Measurements from ENCODE around the gene RNF223.

GRCh38 chr1:1084372-1085170, 10.5 kb upstream of the RNF223 start:
- TF ChIP-seq POLR2A (IDR thresholded peaks at IDR 0.05; ENCODE audit: borderline replicate concordance, extremely low read depth, insufficient read depth, insufficient read length) (no peak), CTCF (IDR thresholded peaks at IDR 0.05 in 2 of 3, conservative IDR thresholded peaks at IDR 0.05 in 1 of 3; ENCODE audit: borderline replicate concordance in 1 of 3, insufficient read depth in 1 of 3, low read depth in 2 of 3, low read length in 2 of 3) (no peak), ZBTB33 (IDR thresholded peaks at IDR 0.05; ENCODE audit: extremely low read depth, insufficient replicate concordance, low read length) (no peak), MAX (IDR thresholded peaks at IDR 0.05) (no peak), SRF (IDR thresholded peaks at IDR 0.05; ENCODE audit: low read depth) (no peak), REST (IDR thresholded peaks at IDR 0.05; ENCODE audit: low read depth) (no peak), POLR2AphosphoS5 (IDR thresholded peaks at IDR 0.05; ENCODE audit: low read depth, low read length) (no peak)
